Stomach (tissue), 9 donors: ENCODE data around the gene KCNAB1. TPM values are rescaled to one million over a fixed set of nuclear protein-coding genes. Genes with fewer than 3 reads are reported as not detected.

ENCODE experiments used
- DNase-seq, 2 donors: peaks; one replicate each; pipeline versions ENCODE4 v3.0.0 to v3.0.0-alpha.2; 2013 to 2019
- H3K27ac ChIP-seq, 5 donors: fragments of 200-600 bp in 4 of 5; sonication (generic) in 4 of 5; one replicate each; pipeline ENCODE4 v1.5.1; 2013 to 2019; ENCODE audit warnings: mild to moderate bottlenecking in 1 of 5, moderate library complexity in 1 of 5
- H3K27me3 ChIP-seq, 3 donors: fragments of 200-600 bp; sonication (generic); one replicate each; pipeline ENCODE4 v1.5.1; 2017 to 2019; ENCODE audit warnings: mixed run types in 1 of 3
- H3K36me3 ChIP-seq, 4 donors: fragments of 200-600 bp; sonication (generic); 1 replicate in 3 of 4; 2 replicates in 1 of 4; pipeline ENCODE4 v1.5.1; 2016 to 2019
- H3K4me1 ChIP-seq, 4 donors: fragments of 200-600 bp; sonication (generic); one replicate each; pipeline ENCODE4 v1.5.1; 2016 to 2019
- H3K4me3 ChIP-seq, 4 donors: fragments of 200-600 bp; sonication (generic) in 3 of 4; one replicate each; pipeline ENCODE4 v1.5.1; 2016 to 2019; ENCODE audit warnings: mild to moderate bottlenecking in 1 of 4
- H3K9me3 ChIP-seq, 4 donors: fragments of 200-600 bp; sonication (generic); one replicate each; pipeline ENCODE4 v1.5.1; 2016 to 2019
- EP300 ChIP-seq: sonication (generic); formaldehyde crosslinking; IDR thresholded peaks from one replicate; pipeline ENCODE4 v1.6.1; 2017; ENCODE audit warnings: antibody characterized with exemption
- POLR2A ChIP-seq, 4 donors: fragments of 450-650 bp; IDR thresholded peaks; one replicate each; pipeline ENCODE4 v1.6.1; 2016; ENCODE audit warnings: antibody characterized with exemption in 4 of 4, control low read depth in 2 of 4, mild to moderate bottlenecking in 1 of 4, moderate library complexity in 1 of 4
- POLR2AphosphoS5 ChIP-seq, 3 donors: sonication (generic); formaldehyde crosslinking; IDR thresholded peaks; one replicate each; pipeline ENCODE4 v1.6.1; 2016; ENCODE audit warnings: antibody characterized with exemption in 3 of 3
- WGBS, 5 donors: extraction: QIAGEN DNeasy Blood & Tissue Kit in 3 of 5; methylation state at CpG; one replicate each; pipeline versions ENCODE4 v1.1.5 to v1.1.7; 2013 to 2018; 5-methylcytosine and 5-hydroxymethylcytosine counted together
- intact Hi-C: fragments of 100-400 bp; cut with DNase I; formaldehyde crosslinking; loops from one replicate; pipeline ENCODE4 v1.15.1; 2023; ENCODE audit warnings: low total_unique reads
- polyA plus RNA-seq, 3 donors: library from polyadenylated mRNA; stranded (reverse); fragments of 200-250 nt; gene quantifications; one replicate each; pipeline ENCODE4 v1.2.3, GENCODE V29; 2013
- total RNA-seq, 5 donors: library from RNA; depleted of rRNA; stranded (reverse); fragments of >200 nt; gene quantifications; one replicate each; pipeline versions ENCODE4 v1.1.0 to v1.2.3, GENCODE V29; 2014 to 2016
- TF ChIP-seq, protein P1 (sequence below), 7 experiments: fragments of 450-650 bp in 4 of 7; fragments of 200-600 bp in 3 of 7; sonication (generic) in 3 of 7; IDR thresholded peaks; one replicate each; pipeline ENCODE4 v1.5.1; 2016 to 2019; ENCODE audit warnings: antibody characterized with exemption in 7 of 7, control low read depth in 2 of 7, mild to moderate bottlenecking in 1 of 7
- donor health status: healthy with polysubstance abuse.
- donor health status: Bipolar disorder and iron deficiency.
- donor health status: healthy.

KCNAB1 gene
- total and polyA plus RNA-seq, 8 donors, result 0.12 to 3.8 (median 0.29) TPM; not detected in 2

DNA sequence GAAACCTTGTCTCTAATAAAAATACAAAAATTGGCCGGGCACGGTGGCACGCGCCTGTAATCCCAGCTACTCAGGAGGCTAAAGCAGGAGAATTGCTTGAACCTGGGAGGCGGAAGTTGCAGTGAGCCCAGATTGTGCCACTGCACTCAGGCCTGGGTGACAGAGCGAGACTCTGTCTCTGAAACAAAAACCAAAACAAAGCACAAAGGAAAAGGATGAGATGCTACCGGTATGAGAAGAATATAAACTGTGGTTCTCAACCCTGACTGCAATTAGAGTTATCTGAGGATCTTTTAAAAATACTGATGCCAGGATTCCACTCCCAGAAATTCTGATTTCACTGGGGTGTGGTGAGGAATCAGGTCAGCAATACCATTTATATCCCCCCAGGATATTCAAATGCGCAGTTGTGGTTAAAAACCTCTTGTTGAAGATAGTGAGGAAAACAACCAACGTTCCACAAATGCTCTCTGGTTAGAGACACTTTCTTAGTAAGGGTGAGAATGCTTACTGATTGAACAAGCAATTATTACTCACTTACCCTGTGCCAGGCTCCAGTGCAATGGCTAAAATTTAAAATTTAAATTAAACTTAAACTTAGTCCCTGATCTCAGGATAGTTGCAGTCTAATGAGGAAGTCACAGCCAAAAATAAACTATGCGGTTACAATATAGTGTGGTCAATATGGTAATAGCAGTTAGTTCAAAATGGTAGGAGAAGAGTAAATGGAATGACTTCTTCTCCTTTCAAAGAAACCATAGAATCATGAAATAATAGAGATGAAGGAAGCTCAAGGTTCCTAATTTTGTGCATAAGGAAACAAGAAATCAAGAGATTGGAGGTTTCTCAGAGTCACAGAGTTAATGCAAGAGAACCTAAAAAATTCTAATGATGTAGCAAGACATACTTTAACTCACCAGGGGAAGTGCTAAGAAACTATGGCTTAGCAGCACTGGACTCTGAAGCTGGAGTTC is 325.0 kb downstream of the KCNAB1 start:
- WGBS, 5 donors, result 89 to 93% (median 91%) methylated on average over 10 of the region's 10 CpGs

DNA sequence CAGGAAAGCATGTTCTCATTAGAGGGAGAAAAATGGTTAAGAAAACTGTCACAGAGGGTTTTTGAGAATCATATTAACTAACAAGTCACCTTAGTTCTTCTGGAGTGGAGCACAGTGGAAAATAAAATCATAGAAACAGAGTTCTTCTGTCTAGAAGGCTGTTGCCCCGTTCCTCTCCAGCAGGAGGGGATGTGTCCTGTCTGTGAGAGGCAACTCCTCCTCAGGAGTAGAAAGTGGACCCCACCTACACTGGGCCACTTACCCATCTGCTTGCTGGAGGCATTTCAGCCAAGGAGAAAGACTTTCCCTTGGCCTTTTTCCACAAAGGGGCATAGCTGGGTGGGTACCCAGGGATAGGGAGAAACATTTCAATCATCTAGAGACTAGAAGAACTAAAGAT is 327.9 kb downstream of the KCNAB1 start:
- H3K27ac ChIP-seq, result no peak overlapping the region
- TF ChIP-seq, protein P1, sequence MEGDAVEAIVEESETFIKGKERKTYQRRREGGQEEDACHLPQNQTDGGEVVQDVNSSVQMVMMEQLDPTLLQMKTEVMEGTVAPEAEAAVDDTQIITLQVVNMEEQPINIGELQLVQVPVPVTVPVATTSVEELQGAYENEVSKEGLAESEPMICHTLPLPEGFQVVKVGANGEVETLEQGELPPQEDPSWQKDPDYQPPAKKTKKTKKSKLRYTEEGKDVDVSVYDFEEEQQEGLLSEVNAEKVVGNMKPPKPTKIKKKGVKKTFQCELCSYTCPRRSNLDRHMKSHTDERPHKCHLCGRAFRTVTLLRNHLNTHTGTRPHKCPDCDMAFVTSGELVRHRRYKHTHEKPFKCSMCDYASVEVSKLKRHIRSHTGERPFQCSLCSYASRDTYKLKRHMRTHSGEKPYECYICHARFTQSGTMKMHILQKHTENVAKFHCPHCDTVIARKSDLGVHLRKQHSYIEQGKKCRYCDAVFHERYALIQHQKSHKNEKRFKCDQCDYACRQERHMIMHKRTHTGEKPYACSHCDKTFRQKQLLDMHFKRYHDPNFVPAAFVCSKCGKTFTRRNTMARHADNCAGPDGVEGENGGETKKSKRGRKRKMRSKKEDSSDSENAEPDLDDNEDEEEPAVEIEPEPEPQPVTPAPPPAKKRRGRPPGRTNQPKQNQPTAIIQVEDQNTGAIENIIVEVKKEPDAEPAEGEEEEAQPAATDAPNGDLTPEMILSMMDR (IDR thresholded peaks at IDR 0.05), result peak in 1 of 7 experiments; percentile 9
- no peak for TF ChIP-seq POLR2A (IDR thresholded peaks at IDR 0.05)
- TF ChIP-seq EP300, result no peak
- no peak for TF ChIP-seq POLR2AphosphoS5 (IDR thresholded peaks at IDR 0.05)
- H3K4me1 ChIP-seq, result peaks cover 0 to 8% (median 4%) of the 10 kb centered on the region in 4 donors
- no peaks in the 10 kb centered on the region for H3K27me3 ChIP-seq
- H3K36me3 ChIP-seq, result no peaks in the 10 kb centered on the region
- no peaks in the 10 kb centered on the region for H3K9me3 ChIP-seq
- WGBS, 5 donors, result 52 to 87% (median 75%) methylated on average over 1 of the region's 1 CpG
- intact Hi-C loops, result loop anchor here (10.0 kb wide), 1 partner anchor 293 kb away; no protein-coding TSS in a partner anchor
- no peak overlapping the region for H3K4me3 ChIP-seq
- DNase-seq, result no peak

More for the DNA sequence above, 325.0 kb downstream of the KCNAB1 start:
- DNase-seq, result no peak
- no peak overlapping the region for H3K4me3 ChIP-seq
- H3K4me1 ChIP-seq, result peaks cover 0 to 8% (median 4%) of the 10 kb centered on the region in 4 donors
- peak overlapping the region in 1 of 5 donors; percentile 77 for H3K27ac ChIP-seq
- no peaks in the 10 kb centered on the region for H3K27me3 ChIP-seq
- intact Hi-C loops, result loop anchor here (10.0 kb wide), 1 partner anchor 291 kb away; no protein-coding TSS in a partner anchor
- H3K9me3 ChIP-seq, result no peaks in the 10 kb centered on the region
- TF ChIP-seq, protein P1 (IDR thresholded peaks at IDR 0.05), result no peak
- TF ChIP-seq POLR2A (IDR thresholded peaks at IDR 0.05) (no peak), POLR2AphosphoS5 (IDR thresholded peaks at IDR 0.05) (no peak)
- no peaks in the 10 kb centered on the region for H3K36me3 ChIP-seq

DNA sequence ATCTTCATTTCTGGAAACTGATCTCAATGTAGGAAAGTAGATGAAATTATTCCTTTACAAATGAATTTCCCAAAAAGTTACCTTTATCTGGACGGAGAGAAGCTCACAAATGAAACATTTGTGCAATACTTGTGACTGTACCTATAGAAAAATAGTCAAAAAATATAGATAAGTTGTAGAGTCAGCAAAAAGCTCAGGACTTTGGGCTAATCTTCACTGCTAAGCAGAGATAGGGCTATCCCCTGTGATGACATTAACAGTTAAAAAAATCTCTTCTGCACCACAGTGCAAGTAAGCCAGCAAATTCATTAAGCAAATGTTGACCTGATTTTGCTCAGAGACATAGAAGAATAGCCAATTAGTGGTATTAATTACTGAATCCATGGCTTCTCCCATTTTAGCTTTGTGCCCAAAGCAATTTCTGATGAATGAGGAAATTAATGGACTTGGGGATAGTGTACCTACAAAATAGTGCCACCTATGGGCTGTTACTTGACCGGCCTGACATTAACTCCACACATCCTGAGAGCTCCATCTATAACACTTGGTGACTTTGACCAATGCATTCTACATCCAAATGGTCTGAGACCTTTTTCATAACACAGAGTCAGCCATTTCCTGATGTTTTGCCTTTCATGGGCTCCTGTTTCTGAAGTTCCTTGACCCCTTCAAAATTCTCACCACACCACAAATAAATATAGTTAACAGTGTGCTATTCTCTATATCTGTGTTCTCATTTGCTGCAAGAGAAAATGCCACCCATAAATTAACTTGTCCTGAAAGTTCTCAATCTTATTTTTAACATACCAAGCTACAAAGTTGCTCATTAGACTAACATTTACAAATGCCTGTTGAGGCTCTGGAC is 329.6 kb downstream of the KCNAB1 start:
- H3K27me3 ChIP-seq, result no peaks in the 10 kb centered on the region
- DNase-seq, result peak in 1 of 2 donors; percentile 60
- H3K27ac ChIP-seq, result no peak overlapping the region
- no peaks in the 10 kb centered on the region for H3K9me3 ChIP-seq
- no peak overlapping the region for H3K4me3 ChIP-seq
- no peak for TF ChIP-seq POLR2AphosphoS5 (IDR thresholded peaks at IDR 0.05)
- TF ChIP-seq, protein P1 (IDR thresholded peaks at IDR 0.05), result peak in 5 of 7 experiments; percentile 14 to 53 (median 49)
- TF ChIP-seq EP300, result no peak
- WGBS, 5 donors, result 50 to 67% (median 53%) methylated on average over 2 of the region's 2 CpGs
- intact Hi-C loops, result loop anchor here (10.0 kb wide), 1 partner anchor 295 kb away; no protein-coding TSS in a partner anchor
- no peaks in the 10 kb centered on the region for H3K4me1 ChIP-seq
- H3K36me3 ChIP-seq, result no peaks in the 10 kb centered on the region

DNA sequence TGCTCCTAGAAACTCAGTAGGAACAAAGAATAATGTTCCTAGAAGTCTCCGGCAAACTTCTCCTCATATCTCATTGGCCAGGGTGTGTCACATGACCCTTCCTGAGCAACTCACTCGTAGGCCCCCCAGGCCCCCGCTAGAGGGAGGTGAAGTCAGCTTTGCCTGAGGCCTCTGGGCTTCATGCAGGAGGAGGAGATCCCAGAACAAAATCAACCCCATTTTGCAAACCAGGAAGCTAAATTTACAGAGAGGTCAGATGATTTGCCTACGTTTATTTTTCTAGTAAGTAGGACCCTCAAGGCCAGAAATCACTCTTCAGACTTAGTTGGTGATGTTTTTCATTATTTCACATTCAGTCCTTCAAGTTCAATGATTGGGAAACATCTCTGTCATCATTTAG is 335.5 kb downstream of the KCNAB1 start:
- 77 to 88% (median 80%) methylated on average over 4 of the region's 4 CpGs for WGBS, 5 donors
- H3K4me1 ChIP-seq, result peaks cover 0 to 19% (median 3%) of the 10 kb centered on the region in 4 donors
- H3K9me3 ChIP-seq, result no peaks in the 10 kb centered on the region
- no peak for DNase-seq
- intact Hi-C loops, result no loop called here
- H3K27ac ChIP-seq, result no peak overlapping the region
- no peak overlapping the region for H3K4me3 ChIP-seq
- H3K36me3 ChIP-seq, result no peaks in the 10 kb centered on the region
- no peaks in the 10 kb centered on the region for H3K27me3 ChIP-seq
- TF ChIP-seq POLR2A (IDR thresholded peaks at IDR 0.05) (no peak), EP300 (no peak), POLR2AphosphoS5 (IDR thresholded peaks at IDR 0.05) (no peak)
- TF ChIP-seq, protein P1 (IDR thresholded peaks at IDR 0.05), result no peak
